Measurements from ENCODE around the gene UHMK1.
A peak's percentile ranks its signal among the peaks of the same experiment; 100 is the strongest.
"Not testable (repeated sequence)": the region's sequence is repeated elsewhere in the genome, so short reads cannot be mapped to it uniquely, and the experiment has no call there.

Gene UHMK1, protein sequence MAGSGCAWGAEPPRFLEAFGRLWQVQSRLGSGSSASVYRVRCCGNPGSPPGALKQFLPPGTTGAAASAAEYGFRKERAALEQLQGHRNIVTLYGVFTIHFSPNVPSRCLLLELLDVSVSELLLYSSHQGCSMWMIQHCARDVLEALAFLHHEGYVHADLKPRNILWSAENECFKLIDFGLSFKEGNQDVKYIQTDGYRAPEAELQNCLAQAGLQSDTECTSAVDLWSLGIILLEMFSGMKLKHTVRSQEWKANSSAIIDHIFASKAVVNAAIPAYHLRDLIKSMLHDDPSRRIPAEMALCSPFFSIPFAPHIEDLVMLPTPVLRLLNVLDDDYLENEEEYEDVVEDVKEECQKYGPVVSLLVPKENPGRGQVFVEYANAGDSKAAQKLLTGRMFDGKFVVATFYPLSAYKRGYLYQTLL

GRCh38 chr1:162497723-162498495, at the start of gene UHMK1:
UHMK1 (plus strand) TSS chr1:162497818; CDS start chr1:162498001, 183 bp downstream.
- DNase-seq (ENCODE audit: extremely low spot score, insufficient read length, low read depth), result peak; percentile 85
- FAIRE-seq, result peak; percentile 89

DNA sequence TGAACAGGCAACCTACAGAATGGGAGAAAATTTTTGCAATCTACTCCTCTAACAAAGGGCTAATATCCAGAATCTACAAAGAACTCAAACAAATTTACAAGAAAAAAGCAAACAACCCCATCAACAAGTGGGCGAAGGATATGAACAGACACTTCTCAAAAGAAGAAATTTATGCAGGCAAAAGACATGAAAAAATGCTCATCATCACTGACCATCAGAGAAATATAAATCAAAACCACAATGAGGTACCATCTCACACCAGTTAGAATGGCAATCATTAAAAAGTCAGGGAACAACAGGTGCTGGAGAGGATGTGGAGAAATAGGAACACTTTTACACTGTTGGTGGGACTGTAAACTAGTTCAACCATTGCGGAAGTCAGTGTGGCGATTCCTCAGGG, 43.3 kb upstream of the UHMK1 start:
- DNase-seq (ENCODE audit: extremely low spot score, insufficient read length, low read depth); FAIRE-seq: not testable (repeated sequence)

DNA sequence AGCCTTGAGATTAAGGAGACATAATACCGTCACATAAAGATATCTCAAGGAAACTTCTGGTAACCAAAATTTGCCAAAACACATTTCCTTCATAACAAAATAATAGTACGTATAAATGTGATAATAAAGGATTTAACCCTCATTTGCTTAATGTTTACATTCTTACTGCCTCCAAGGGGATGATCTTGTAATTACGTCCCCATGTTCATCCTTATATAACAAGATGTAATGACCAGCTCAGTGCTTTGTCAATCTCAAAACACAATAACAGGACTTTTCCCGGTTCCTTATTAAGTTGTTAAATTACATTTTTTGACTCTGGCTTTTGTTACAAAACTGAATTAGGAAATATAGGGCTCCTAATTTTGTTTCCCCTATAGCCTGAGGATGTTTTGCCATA, 41.3 kb upstream of the UHMK1 start:
- FAIRE-seq (no peak), DNase-seq (ENCODE audit: extremely low spot score, insufficient read length, low read depth) (no peak)

- FAIRE-seq (no peak), DNase-seq (ENCODE audit: extremely low spot score, insufficient read length, low read depth) (no peak)
These were observed 39.4 kb upstream of the UHMK1 start for GRCh38 chr1:162458236-162458635.

DNA sequence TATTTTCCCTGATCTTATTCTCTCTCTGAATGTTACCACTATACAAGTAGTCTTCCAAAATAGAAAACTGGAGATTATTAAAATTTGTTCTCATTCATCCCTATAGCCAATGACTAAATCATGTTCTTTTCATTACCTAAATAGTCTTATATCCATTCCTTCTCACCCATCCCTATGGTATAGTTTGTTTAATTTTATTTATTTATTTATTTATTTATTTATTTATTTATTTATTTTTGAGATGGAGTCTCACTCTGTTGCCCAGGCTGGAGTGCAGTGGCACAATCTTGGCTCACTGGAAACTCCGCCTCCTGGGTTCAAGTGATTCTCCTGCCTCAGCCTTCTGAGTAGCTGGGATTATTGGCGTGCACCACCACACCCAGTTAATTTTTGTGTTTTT, 35.2 kb upstream of the UHMK1 start:
- not testable (repeated sequence) for DNase-seq (ENCODE audit: extremely low spot score, insufficient read length, low read depth); FAIRE-seq

DNA sequence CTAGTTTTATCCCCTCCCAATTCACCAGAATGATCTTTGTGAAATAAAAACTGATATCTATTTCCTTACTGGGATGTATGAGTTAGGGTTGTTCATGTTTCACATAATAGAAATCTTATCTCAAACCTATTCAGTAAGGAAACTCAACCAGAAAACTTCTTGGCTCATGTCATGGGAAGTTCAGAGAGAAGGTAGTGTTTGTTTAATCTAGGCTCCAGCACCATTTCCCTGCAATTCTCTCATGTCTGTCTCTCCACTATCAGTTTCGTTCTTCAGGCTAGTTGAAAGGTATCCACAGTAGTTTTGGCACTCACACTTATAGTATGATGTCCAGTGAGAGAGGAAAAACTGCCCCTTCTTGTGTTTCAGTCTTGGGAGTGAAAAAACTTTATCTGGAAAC, 34.6 kb upstream of the UHMK1 start:
- FAIRE-seq (no peak), DNase-seq (ENCODE audit: extremely low spot score, insufficient read length, low read depth) (no peak)

- FAIRE-seq (no peak), DNase-seq (ENCODE audit: extremely low spot score, insufficient read length, low read depth) (no peak)
These were observed 30.8 kb upstream of the UHMK1 start for GRCh38 chr1:162466797-162467196.

DNA sequence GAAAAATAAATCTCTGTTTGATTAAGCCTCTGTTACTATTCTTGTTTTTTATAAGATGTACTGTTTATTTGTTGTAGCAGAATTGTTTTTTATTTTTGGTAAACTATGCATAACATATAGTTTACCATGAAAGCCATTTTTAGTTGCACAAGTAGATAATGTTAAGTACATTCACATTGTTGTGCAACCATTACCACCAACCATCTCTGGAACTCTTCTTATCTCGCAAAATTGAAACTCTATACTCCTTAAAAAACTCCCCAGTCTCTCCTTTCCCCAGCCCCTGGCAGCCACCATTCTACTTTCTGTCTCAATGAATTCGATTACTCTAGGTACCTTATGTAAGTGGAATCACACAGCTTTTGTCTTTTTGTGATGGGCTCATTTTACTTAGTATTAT, 27.4 kb upstream of the UHMK1 start:
- FAIRE-seq, result no peak
- DNase-seq (ENCODE audit: extremely low spot score, insufficient read length, low read depth), result no peak

- FAIRE-seq (no peak), DNase-seq (ENCODE audit: extremely low spot score, insufficient read length, low read depth) (no peak)
These were observed 26.2 kb upstream of the UHMK1 start for GRCh38 chr1:162471290-162471853.

DNA sequence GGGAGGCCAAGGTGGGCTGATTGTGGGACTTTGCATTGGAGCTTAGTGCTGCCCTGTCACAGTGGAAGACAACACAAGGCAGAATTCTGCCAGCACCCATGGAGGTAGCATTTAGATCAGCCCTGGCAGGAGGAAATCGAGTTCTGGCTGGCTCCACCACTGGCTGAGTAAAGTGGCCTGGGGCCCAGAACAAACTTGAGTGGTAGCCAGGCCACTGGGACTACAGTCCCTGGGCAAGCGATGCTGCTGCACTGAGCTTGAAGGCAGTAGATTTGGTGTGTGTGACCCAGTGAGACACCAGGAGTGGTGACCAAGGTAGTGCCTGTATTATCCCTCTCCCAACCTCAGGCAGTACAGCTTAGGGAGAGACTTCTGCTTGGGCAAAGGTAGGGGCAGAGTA, 22.5 kb upstream of the UHMK1 start:
- FAIRE-seq (no peak), DNase-seq (ENCODE audit: extremely low spot score, insufficient read length, low read depth) (no peak)

DNA sequence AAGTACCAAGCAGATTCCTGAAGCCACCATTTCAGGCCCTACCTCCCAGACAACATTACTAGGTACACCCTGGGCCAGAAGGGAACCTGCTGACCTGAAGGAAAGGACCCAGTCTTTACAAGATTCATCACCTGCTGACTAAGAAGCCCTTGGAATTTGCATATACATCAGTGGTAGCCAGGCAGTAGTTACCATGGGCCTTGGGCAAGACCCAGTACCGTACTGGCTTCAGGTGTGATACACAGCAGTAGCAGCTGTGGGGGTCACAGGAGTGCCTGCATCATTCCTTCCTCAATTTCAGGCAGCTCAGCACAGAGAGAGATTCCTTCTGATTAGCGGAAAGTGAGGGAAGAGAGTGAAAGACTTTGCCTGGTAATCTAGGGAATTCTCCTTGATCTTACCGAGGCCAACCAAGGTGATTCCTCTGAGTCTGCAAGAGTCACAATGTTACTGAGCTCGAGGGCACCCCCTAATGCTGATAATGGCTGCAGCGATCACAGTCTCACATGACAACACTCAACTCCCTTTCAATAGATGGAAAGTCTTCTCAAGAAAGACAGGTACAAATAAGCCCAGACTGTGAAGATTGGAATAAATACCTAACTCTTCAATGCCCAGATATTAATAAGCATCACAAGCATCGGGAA, 22.0 kb upstream of the UHMK1 start:
- no peak for FAIRE-seq
- DNase-seq (ENCODE audit: extremely low spot score, insufficient read length, low read depth), result no peak

DNA sequence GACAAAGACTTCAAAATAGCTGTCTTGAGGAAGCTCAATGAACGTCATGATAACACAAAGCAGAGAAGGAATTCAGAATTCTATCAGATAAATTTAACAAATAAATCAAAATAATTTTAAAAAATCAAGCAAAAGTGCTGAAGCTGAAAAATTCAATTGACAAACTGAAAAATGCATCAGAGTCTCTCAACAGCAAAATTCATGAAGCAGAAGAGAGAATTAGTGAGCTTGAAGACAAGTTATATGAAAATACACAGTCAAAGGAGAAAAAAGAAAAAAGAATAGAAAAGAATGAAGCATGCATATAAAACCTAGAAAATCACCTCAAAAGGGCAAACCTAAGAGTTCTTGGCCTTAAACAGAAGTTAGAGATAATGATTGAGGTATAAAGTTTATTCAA, 21.0 kb upstream of the UHMK1 start:
- FAIRE-seq, result no peak

GRCh38 chr1:162485236-162485635, 12.4 kb upstream of the UHMK1 start:
- no peak for FAIRE-seq

More for the DNA sequence above, 21.0 kb upstream of the UHMK1 start:
- no peak for DNase-seq (ENCODE audit: extremely low spot score, insufficient read length, low read depth)

GRCh38 chr1:162487241-162487640, 10.4 kb upstream of the UHMK1 start:
- FAIRE-seq (no peak), DNase-seq (ENCODE audit: extremely low spot score, insufficient read length, low read depth) (no peak)

More at GRCh38 chr1:162485236-162485635, 12.4 kb upstream of the UHMK1 start:
- DNase-seq (ENCODE audit: extremely low spot score, insufficient read length, low read depth), result no peak

DNA sequence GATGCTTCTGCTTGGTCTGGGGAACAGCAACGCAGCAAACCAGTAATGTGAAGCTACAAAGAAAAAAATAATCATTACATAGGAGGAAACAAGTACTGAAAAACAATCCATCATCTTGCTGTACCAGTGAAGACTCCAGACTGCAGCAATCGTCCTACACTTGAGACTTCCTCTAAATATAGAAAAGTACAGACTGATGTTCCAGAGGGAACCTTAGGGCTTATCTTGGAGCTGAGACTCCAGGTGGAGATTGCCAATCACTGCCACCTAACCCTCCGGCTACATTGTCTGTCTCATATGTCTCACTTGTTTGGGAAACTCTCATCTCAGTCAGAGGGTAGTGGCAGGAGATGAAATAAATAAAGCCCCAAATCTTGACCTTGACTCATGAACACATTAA, 9.4 kb upstream of the UHMK1 start:
- FAIRE-seq (no peak), DNase-seq (ENCODE audit: extremely low spot score, insufficient read length, low read depth) (no peak)

DNA sequence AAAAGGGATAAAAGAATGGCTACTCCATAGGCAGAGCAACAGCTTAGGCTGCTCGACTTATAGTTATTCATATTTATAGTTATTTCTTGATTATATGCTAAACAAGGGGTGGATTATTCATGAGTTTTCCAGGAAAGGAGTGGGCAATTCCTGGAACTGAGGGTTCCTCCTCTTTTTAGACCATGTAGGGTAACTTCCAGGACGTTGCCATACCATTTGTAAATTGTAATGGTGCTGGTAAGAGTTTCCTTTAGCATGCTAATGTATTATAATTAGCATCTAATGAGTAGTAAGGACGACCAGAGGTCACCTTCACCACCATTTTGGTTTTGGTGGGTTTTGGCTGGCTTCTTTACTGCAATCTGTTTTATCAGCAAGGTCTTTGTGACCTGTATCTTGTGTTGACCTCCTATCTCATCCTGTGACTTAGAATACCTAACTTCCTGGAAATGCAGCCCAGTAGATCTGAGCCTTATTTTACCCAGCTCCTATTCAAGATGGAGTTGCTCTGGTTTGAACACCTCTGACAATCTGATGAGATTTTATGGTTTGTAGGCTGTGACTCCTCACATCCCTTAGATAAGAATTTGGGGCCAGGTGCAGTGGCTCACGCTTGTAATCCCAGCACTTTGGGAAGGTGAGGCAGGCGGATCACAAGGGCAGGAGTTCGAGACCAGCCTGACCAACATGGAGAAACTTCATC, 1.9 kb upstream of the UHMK1 start:
- DNase-seq (ENCODE audit: extremely low spot score, insufficient read length, low read depth); FAIRE-seq: not testable (repeated sequence)

DNA sequence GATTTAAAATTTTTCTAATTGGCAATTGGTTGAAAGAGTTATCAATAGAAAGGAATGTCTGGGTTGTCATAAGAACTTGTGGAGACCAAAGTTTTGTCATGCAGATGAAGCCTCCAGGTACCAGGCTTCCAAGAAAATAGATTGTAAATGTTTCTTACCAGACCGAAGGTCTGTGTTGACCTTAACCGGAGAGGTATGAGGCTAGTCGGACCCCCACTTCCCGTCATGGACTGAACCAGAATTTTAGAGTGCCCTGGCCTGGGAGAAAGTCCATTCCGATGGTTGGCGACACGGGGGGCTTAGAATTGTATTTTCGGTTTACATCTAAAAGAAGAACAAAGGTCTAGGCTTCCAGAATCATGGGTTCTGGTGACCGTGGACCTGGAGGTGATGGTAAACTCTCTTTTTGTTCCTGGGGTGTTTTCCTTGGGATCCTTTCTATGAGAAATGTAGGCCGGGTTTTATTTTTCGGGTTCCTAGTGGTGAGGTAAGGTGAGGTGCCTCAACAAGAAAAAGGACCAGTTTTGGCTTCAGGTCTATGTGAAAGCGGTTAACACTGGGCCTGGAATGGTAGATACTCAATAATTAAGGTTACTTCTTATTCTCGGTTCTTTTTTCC, 405 bp upstream of the UHMK1 start:
- DNase-seq (ENCODE audit: extremely low spot score, insufficient read length, low read depth), result no peak
- no peak for FAIRE-seq

DNA sequence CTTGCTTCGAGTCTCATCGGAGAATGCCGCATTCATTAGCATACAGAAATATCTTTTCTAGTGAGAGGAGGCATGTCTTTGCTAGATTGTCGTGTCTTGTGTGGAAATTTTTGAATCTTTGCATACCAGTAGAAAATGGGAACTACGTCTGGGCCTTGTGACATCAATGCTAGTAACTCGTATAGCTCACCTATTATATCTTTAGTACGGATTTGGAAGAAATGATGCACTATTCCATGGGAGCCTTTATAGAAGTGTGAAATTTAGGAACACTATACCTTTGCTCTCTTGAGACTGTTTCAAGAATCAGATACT, 835 bp downstream of the UHMK1 start:
- FAIRE-seq (no peak), DNase-seq (ENCODE audit: extremely low spot score, insufficient read length, low read depth) (no peak)

- DNase-seq (ENCODE audit: extremely low spot score, insufficient read length, low read depth) (no peak), FAIRE-seq (no peak)
These were observed 3.2 kb downstream of the UHMK1 start for GRCh38 chr1:162500805-162501204.

DNA sequence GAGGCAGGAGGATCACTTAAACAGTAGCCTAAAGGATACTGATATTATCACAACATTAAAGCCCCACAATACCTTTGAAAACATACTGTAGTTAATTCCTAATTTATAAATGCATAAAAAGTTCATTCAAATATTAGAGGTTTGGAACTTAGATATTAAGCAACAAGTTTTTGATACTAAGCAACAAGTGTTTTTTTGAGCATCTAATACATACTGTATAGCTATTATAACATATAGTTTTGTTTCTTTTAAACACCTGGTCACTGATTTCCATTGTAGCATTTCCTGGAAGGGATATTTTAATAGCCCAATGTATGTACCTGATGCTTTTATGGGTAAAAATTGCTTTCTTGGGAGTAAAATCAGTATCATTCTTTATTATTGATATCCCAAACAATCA, 4.5 kb downstream of the UHMK1 start:
- FAIRE-seq, result no peak

More for the DNA sequence above, 4.5 kb downstream of the UHMK1 start:
- DNase-seq (ENCODE audit: extremely low spot score, insufficient read length, low read depth), result no peak

All from GM18507 (cell line).